Small intestine (tissue), 7 donors: ENCODE measurements around the gene DYNLT2. TPM values are rescaled to one million over a fixed set of nuclear protein-coding genes. Genes with fewer than 3 reads are reported as not detected.
"Not testable (repeated sequence)": the region's sequence is repeated elsewhere in the genome, so short reads cannot be mapped to it uniquely, and the experiment has no call there.

ENCODE experiments used
- DNase-seq, 2 donors: peaks; one replicate each; pipeline versions ENCODE4 v3.0.0 to v3.0.0-alpha.2; 2013
- FAIRE-seq: peaks from 2 replicates; lab custom pipeline; 2012; peaks lifted over from hg19 to GRCh38; lab: Jason Lieb, UNC
- H3K27ac ChIP-seq, 3 donors: one replicate each; pipeline ENCODE4 v1.5.1; 2013; ENCODE audit warnings: low read length in 2 of 3, mild to moderate bottlenecking in 2 of 3, control low read depth in 1 of 3, inconsistent platforms in 1 of 3, low read depth in 1 of 3, moderate library complexity in 1 of 3
- H3K27me3 ChIP-seq, 3 donors: one replicate each; pipeline ENCODE4 v1.6.1; 2013; ENCODE audit warnings: low read length in 3 of 3, inconsistent platforms in 1 of 3; ENCODE audit not compliant: control insufficient read depth in 3 of 3, insufficient read depth in 3 of 3
- H3K36me3 ChIP-seq, 3 donors: one replicate each; pipeline ENCODE4 v1.6.1; 2013; ENCODE audit warnings: low read length in 3 of 3, inconsistent platforms in 1 of 3, low read depth in 1 of 3, mild to moderate bottlenecking in 1 of 3, moderate library complexity in 1 of 3; ENCODE audit not compliant: control insufficient read depth in 3 of 3, insufficient read depth in 2 of 3
- H3K4me1 ChIP-seq, 3 donors: one replicate each; pipeline ENCODE4 v1.6.1; 2013; ENCODE audit warnings: low read length in 2 of 3, inconsistent platforms in 1 of 3, low read depth in 1 of 3, mild to moderate bottlenecking in 1 of 3, moderate library complexity in 1 of 3; ENCODE audit not compliant: control insufficient read depth in 3 of 3, insufficient read depth in 2 of 3
- H3K4me3 ChIP-seq, 3 donors: one replicate each; pipeline ENCODE4 v1.5.1; 2013; ENCODE audit warnings: low read length in 3 of 3, control low read depth in 1 of 3, inconsistent platforms in 1 of 3, low read depth in 1 of 3, mild to moderate bottlenecking in 1 of 3, moderate library complexity in 1 of 3
- H3K9me3 ChIP-seq, 2 donors: one replicate each; pipeline ENCODE4 v1.6.1; 2013; ENCODE audit warnings: low read depth in 1 of 2, low read length in 1 of 2; ENCODE audit not compliant: control insufficient read depth in 2 of 2, insufficient read depth in 1 of 2
- WGBS, 3 donors: extraction: QIAGEN DNeasy Blood & Tissue Kit; methylation state at CpG; one replicate each; pipeline ENCODE4 v1.1.7; 2013; 5-methylcytosine and 5-hydroxymethylcytosine counted together
- polyA plus RNA-seq, 4 donors: library from polyadenylated mRNA; stranded (reverse) in 3 of 4; unstranded in 1 of 4; fragments of 200-250 nt in 3 of 4; fragments of 120-200 nt in 1 of 4; gene quantifications; one replicate each; pipeline versions ENCODE4 v1.2.1 to v1.2.3, GENCODE V29; 2013
- donor health status: healthy with polysubstance abuse.
- donor health status: control.
- donor health status: control.
- donor health status: Bipolar disorder and iron deficiency.
- donor health status: healthy.

Gene DYNLT2
- polyA plus RNA-seq, 4 donors = 0.89 to 6.2 (median 1.5) TPM

- H3K9me3 ChIP-seq = no peaks in the 10 kb centered on the region
- no peak for DNase-seq
- FAIRE-seq = no peak
- no peak overlapping the region for H3K4me3 ChIP-seq
- no peaks in the 10 kb centered on the region for H3K4me1 ChIP-seq
- peaks cover 1 to 37% (median 4%) of the 10 kb centered on the region in 3 donors for H3K36me3 ChIP-seq
- no peaks in the 10 kb centered on the region for H3K27me3 ChIP-seq
- H3K27ac ChIP-seq = no peak overlapping the region
- 73 to 95% (median 85%) methylated on average over 5 of the region's 5 CpGs for WGBS, 3 donors
Measured at GRCh38 chr6:169766232-169766631, 14.9 kb upstream of the DYNLT2 start.

- not testable (repeated sequence) for FAIRE-seq
Measured at GRCh38 chr6:169765789-169766188, 14.4 kb upstream of the DYNLT2 start.

GRCh38 chr6:169763881-169764280 is 12.5 kb upstream of the DYNLT2 start:
- no peaks in the 10 kb centered on the region for H3K27me3 ChIP-seq
- DNase-seq (no peak), FAIRE-seq (no peak)
- peaks cover 5 to 47% (median 6%) of the 10 kb centered on the region in 3 donors for H3K36me3 ChIP-seq
- H3K4me3 ChIP-seq = no peak overlapping the region
- no peaks in the 10 kb centered on the region for H3K9me3 ChIP-seq
- no peaks in the 10 kb centered on the region for H3K4me1 ChIP-seq
- H3K27ac ChIP-seq = no peak overlapping the region
- WGBS, 3 donors = 83 to 96% (median 91%) methylated on average over 10 of the region's 10 CpGs

More at GRCh38 chr6:169765789-169766188, 14.4 kb upstream of the DYNLT2 start:
- not testable (repeated sequence) for H3K9me3 ChIP-seq, H3K27me3 ChIP-seq, H3K4me3 ChIP-seq, DNase-seq, H3K4me1 ChIP-seq, H3K27ac ChIP-seq
- peaks cover 1 to 38% (median 6%) of the 10 kb centered on the region in 3 donors for H3K36me3 ChIP-seq
- 85 to 96% (median 94%) methylated on average over 5 to 10 of the region's 10 CpGs for WGBS, 3 donors

GRCh38 chr6:169763308-169763707 is 11.9 kb upstream of the DYNLT2 start:
- no peak overlapping the region for H3K27ac ChIP-seq
- FAIRE-seq (no peak), DNase-seq (no peak)
- H3K9me3 ChIP-seq = no peaks in the 10 kb centered on the region
- no peaks in the 10 kb centered on the region for H3K27me3 ChIP-seq
- H3K36me3 ChIP-seq = peaks cover 5 to 45% (median 6%) of the 10 kb centered on the region in 3 donors
- WGBS, 3 donors = 73 to 86% (median 84%) methylated on average over 10 of the region's 10 CpGs
- H3K4me1 ChIP-seq = no peaks in the 10 kb centered on the region
- H3K4me3 ChIP-seq = no peak overlapping the region

- peaks cover 0 to 3% (median 0%) of the 10 kb centered on the region in 3 donors for H3K4me1 ChIP-seq
- FAIRE-seq = no peak
- no peaks in the 10 kb centered on the region for H3K27me3 ChIP-seq
- H3K4me3 ChIP-seq = no peak overlapping the region
- 82 to 90% (median 89%) methylated on average over 6 of the region's 6 CpGs for WGBS, 3 donors
- no peak for DNase-seq
- H3K9me3 ChIP-seq = no peaks in the 10 kb centered on the region
- H3K27ac ChIP-seq = no peak overlapping the region
- peaks cover 0 to 19% (median 5%) of the 10 kb centered on the region in 3 donors for H3K36me3 ChIP-seq
Measured at GRCh38 chr6:169755162-169755561, 3.8 kb upstream of the DYNLT2 start.

GRCh38 chr6:169752074-169752623 is 777 bp upstream of the DYNLT2 start:
- FAIRE-seq = no peak
- peak in 1 of 2 donors; percentile 27 for DNase-seq
- Histone ChIP-seq H3K27ac (peak overlapping the region; percentile 93 to 96 (median 95)), H3K27me3 (no peaks in the 10 kb centered on the region), H3K36me3 (peaks cover 0 to 4% (median 2%) of the 10 kb centered on the region in 3 donors), H3K4me3 (peak overlapping the region; percentile 78 to 84 (median 84)), H3K4me1 (peaks cover 0 to 6% (median 0%) of the 10 kb centered on the region in 3 donors), H3K9me3 (no peaks in the 10 kb centered on the region)
- WGBS, 3 donors = 2 to 6% (median 6%) methylated on average over 19 of the region's 19 CpGs

- no peaks in the 10 kb centered on the region for H3K27me3 ChIP-seq
- peaks cover 0 to 2% (median 0%) of the 10 kb centered on the region in 3 donors for H3K36me3 ChIP-seq
- peaks cover 0 to 4% (median 0%) of the 10 kb centered on the region in 3 donors for H3K4me1 ChIP-seq
- H3K27ac ChIP-seq = no peak overlapping the region
- H3K9me3 ChIP-seq = no peaks in the 10 kb centered on the region
- H3K4me3 ChIP-seq = no peak overlapping the region
- no peak for DNase-seq
- WGBS, 3 donors = 92 to 96% (median 94%) methylated on average over 1 of the region's 1 CpG
- no peak for FAIRE-seq
Measured at GRCh38 chr6:169746556-169746955, 4.8 kb downstream of the DYNLT2 start.

- DNase-seq = no peak
- Histone ChIP-seq H3K9me3 (no peaks in the 10 kb centered on the region), H3K4me1 (peaks cover 0 to 4% (median 0%) of the 10 kb centered on the region in 3 donors), H3K4me3 (no peak overlapping the region), H3K27me3 (no peaks in the 10 kb centered on the region), H3K27ac (no peak overlapping the region), H3K36me3 (peaks cover 0 to 2% (median 0%) of the 10 kb centered on the region in 3 donors)
- FAIRE-seq = no peak
- 91 to 93% (median 93%) methylated on average over 3 of the region's 3 CpGs for WGBS, 3 donors
Measured at GRCh38 chr6:169745405-169745804, 6.0 kb downstream of the DYNLT2 start.

- no peak overlapping the region for H3K4me3 ChIP-seq
- H3K4me1 ChIP-seq = no peaks in the 10 kb centered on the region
- no peaks in the 10 kb centered on the region for H3K36me3 ChIP-seq
- DNase-seq = no peak
- H3K27ac ChIP-seq = no peak overlapping the region
- no peaks in the 10 kb centered on the region for H3K9me3 ChIP-seq
- FAIRE-seq = no peak
- H3K27me3 ChIP-seq = no peaks in the 10 kb centered on the region
Measured at GRCh38 chr6:169741344-169741743, 10.0 kb downstream of the DYNLT2 start.
